ENCODE measurements around the gene BANK1. TPM values are rescaled to one million over a fixed set of nuclear protein-coding genes. Genes with fewer than 3 reads are reported as not detected.

BANK1 gene
- total RNA-seq, 4 donors from 2014 or later = 0.20 to 22.4 (median 9.4) TPM

DNA sequence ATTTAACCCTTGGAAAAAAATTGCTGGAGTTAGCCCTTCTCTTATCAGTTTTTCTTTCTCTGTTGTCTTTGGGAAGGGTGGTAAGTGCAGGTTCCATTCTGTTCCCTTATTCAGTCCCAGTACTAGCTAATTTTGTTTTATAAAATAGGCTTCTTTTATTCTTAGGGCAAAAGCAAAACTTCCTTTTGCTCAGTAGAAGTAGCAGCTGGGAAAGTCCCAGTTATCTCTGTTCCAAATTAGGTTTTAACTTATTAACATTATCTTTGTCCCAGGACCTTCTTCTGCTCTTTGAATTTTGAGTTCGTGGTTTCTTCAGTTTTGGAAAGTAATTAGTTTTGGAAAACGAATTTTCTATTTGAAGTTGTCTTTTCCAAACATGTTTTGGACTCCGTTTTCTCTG, 61.1 kb downstream of the BANK1 start:
- TF ChIP-seq POLR2A (IDR thresholded peaks at IDR 0.05) (no peak), POLR2AphosphoS5 (IDR thresholded peaks at IDR 0.05) (no peak), EP300 (IDR thresholded peaks at IDR 0.05; ENCODE audit: low read depth) (no peak)
- TF ChIP-seq, protein P1, sequence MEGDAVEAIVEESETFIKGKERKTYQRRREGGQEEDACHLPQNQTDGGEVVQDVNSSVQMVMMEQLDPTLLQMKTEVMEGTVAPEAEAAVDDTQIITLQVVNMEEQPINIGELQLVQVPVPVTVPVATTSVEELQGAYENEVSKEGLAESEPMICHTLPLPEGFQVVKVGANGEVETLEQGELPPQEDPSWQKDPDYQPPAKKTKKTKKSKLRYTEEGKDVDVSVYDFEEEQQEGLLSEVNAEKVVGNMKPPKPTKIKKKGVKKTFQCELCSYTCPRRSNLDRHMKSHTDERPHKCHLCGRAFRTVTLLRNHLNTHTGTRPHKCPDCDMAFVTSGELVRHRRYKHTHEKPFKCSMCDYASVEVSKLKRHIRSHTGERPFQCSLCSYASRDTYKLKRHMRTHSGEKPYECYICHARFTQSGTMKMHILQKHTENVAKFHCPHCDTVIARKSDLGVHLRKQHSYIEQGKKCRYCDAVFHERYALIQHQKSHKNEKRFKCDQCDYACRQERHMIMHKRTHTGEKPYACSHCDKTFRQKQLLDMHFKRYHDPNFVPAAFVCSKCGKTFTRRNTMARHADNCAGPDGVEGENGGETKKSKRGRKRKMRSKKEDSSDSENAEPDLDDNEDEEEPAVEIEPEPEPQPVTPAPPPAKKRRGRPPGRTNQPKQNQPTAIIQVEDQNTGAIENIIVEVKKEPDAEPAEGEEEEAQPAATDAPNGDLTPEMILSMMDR (IDR thresholded peaks at IDR 0.05) = no peak
- no peaks in the 10 kb centered on the region for H3K4me1 ChIP-seq
- 54 to 57% methylated on average over 3 of the region's 3 CpGs for WGBS, 2 donors (ENCODE audit: low coverage in 1 of 2)
- no peaks in the 10 kb centered on the region for H3K36me3 ChIP-seq
- no peaks in the 10 kb centered on the region for H3K27me3 ChIP-seq
- DNase-seq = no peak
- H3K27ac ChIP-seq = no peak overlapping the region
- H3K9me3 ChIP-seq = no peaks in the 10 kb centered on the region
- in situ Hi-C loops (cut with MboI; ENCODE audit: low pct_ligation_motif_present in 1 of 4, low pct_unique_long_range_greater_than_20kb in 1 of 4, low sequenced_read_pairs in 3 of 4) (no loop called here), intact Hi-C loops (cut with DNase I; ENCODE audit: low total_unique reads) (no loop called here)
- H3K4me3 ChIP-seq = no peak overlapping the region

DNA sequence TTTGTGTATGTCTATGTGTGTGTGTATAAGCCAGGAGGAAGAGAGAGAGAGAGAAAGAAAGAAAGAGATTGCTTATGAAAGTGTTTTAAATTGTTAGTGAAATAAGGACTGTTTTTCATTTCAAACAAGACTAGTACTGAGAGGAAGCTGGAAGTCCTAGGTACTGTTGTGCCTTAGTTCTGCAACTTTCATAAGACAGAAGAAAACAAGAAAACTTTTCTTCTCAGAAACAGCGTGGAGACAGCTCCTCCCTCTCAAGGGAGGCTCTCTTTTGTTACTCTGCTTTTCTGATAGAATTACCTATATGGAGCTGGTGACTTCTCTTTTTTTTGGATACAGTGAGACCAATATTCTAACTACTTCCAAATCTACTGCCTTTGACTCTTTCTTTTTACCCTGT, 62.5 kb downstream of the BANK1 start:
- in situ Hi-C loops (cut with MboI; ENCODE audit: low pct_ligation_motif_present in 1 of 4, low pct_unique_long_range_greater_than_20kb in 1 of 4, low sequenced_read_pairs in 3 of 4) = no loop called here
- intact Hi-C loops (cut with DNase I; ENCODE audit: low total_unique reads) = no loop called here
- H3K9me3 ChIP-seq = no peaks in the 10 kb centered on the region
- H3K36me3 ChIP-seq = no peaks in the 10 kb centered on the region
- no peaks in the 10 kb centered on the region for H3K4me1 ChIP-seq
- H3K27me3 ChIP-seq = no peaks in the 10 kb centered on the region
- DNase-seq = no peak
- WGBS, 2 donors (ENCODE audit: low coverage in 1 of 2) = 55 to 59% methylated on average over 1 of the region's 1 CpG
- H3K27ac ChIP-seq = no peak overlapping the region
- no peak overlapping the region for H3K4me3 ChIP-seq
- TF ChIP-seq POLR2AphosphoS5 (IDR thresholded peaks at IDR 0.05) (no peak), EP300 (IDR thresholded peaks at IDR 0.05; ENCODE audit: low read depth) (no peak), POLR2A (IDR thresholded peaks at IDR 0.05) (no peak)
- TF ChIP-seq, protein P1 (IDR thresholded peaks at IDR 0.05) = no peak

DNA sequence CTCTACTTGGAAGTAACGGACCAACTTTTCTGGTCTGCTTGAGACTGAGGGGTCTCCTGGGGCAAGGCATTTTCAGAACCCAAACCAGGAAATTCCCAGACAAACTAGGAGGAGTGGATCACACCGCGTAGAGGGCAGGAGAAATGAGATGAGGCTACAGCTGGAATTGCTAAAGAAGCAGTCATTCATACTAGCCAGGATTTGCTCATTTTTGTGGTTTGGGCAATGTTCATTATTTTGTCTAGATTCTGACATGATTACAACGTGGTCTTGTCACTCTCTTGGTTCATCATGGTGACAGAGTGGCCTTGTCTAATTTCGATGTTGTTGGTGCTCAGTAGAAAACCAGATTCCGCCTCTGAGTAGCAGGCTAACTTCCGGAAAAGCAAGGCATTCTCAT, 63.2 kb downstream of the BANK1 start:
- WGBS, 2 donors (ENCODE audit: low coverage in 1 of 2) = 58 to 96% methylated on average over 3 to 7 of the region's 7 CpGs
- Histone ChIP-seq H3K27ac (no peak overlapping the region), H3K27me3 (no peaks in the 10 kb centered on the region), H3K4me3 (no peak overlapping the region), H3K9me3 (no peaks in the 10 kb centered on the region), H3K36me3 (no peaks in the 10 kb centered on the region), H3K4me1 (no peaks in the 10 kb centered on the region)
- in situ Hi-C loops (cut with MboI; ENCODE audit: low pct_ligation_motif_present in 1 of 4, low pct_unique_long_range_greater_than_20kb in 1 of 4, low sequenced_read_pairs in 3 of 4) (no loop called here), intact Hi-C loops (cut with DNase I; ENCODE audit: low total_unique reads) (no loop called here)
- TF ChIP-seq, protein P1 (IDR thresholded peaks at IDR 0.05) = no peak
- TF ChIP-seq EP300 (IDR thresholded peaks at IDR 0.05; ENCODE audit: low read depth) = no peak
- TF ChIP-seq POLR2A (IDR thresholded peaks at IDR 0.05) = no peak
- TF ChIP-seq POLR2AphosphoS5 (IDR thresholded peaks at IDR 0.05) = no peak
- DNase-seq = no peak

- TF ChIP-seq, protein P1 (IDR thresholded peaks at IDR 0.05) = no peak
- no peak for TF ChIP-seq EP300 (IDR thresholded peaks at IDR 0.05; ENCODE audit: low read depth)
- TF ChIP-seq POLR2AphosphoS5 (IDR thresholded peaks at IDR 0.05) = no peak
- no peak for TF ChIP-seq POLR2A (IDR thresholded peaks at IDR 0.05)
- H3K36me3 ChIP-seq = no peaks in the 10 kb centered on the region
- WGBS, 2 donors (ENCODE audit: low coverage in 1 of 2) = 92% methylated on average over 1 of the region's 1 CpG; no CpG with 5 or more reads in 1 of the 2 donors
- no peaks in the 10 kb centered on the region for H3K9me3 ChIP-seq
- no peak overlapping the region for H3K4me3 ChIP-seq
- intact Hi-C loops (cut with DNase I; ENCODE audit: low total_unique reads) (no loop called here), in situ Hi-C loops (cut with MboI; ENCODE audit: low pct_ligation_motif_present in 1 of 4, low pct_unique_long_range_greater_than_20kb in 1 of 4, low sequenced_read_pairs in 3 of 4) (no loop called here)
- no peaks in the 10 kb centered on the region for H3K4me1 ChIP-seq
- no peak overlapping the region for H3K27ac ChIP-seq
- H3K27me3 ChIP-seq = no peaks in the 10 kb centered on the region
- DNase-seq = no peak
Observed at GRCh38 chr4:101855239-101855638, 64.7 kb downstream of the BANK1 start.

All from transverse colon (tissue), 4 donors.